ENCODE results near the gene UQCC2. TPM values are rescaled to one million over a fixed set of nuclear protein-coding genes. Genes with fewer than 3 reads are reported as not detected.

Gene UQCC2
- total and polyA plus RNA-seq, 2 of the 4 experiments (the other 2 are of a cell fraction) = 13.8 to 34.5 TPM

GRCh38 chr6:33699739-33700138 lies 11.8 kb downstream of the UQCC2 start (continued):
- TF ChIP-seq CTCF (conservative IDR thresholded peaks at IDR 0.05; ENCODE audit: low read depth, low read length) (no peak), NFE2L2 (IDR thresholded peaks at IDR 0.05; ENCODE audit: low read depth, low read length) (no peak), POLR2A (IDR thresholded peaks at IDR 0.05; ENCODE audit: low read depth, low read length) (no peak), CEBPB (IDR thresholded peaks at IDR 0.05; ENCODE audit: low read depth, low read length) (no peak), MAZ (IDR thresholded peaks at IDR 0.05; ENCODE audit: borderline replicate concordance, low read depth, low read length) (no peak), RAD21 (IDR thresholded peaks at IDR 0.05; ENCODE audit: low read length) (no peak)

DNA sequence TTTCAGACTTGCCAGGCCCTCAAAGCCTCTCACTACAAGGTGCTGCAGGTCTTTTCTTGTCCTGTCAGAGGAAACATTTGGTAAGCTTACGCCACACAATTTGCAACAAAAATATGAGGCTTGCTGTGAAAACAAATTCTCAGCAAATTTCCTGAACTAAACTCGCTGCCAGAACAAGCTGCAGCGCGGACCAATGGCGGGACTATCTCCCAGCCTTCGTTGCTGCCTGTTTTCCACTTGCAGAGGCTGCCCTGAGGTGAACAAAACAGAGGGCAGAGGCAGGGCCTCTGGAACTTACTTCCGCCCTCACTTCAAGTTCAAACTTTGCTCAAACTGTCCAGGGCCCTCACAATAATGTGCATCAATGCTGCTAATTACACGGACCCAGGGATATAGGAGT lies 12.4 kb downstream of the UQCC2 start:
- no peak overlapping the region for H4K5ac ChIP-seq (ENCODE audit: low read depth, low read length)
- H3K9ac ChIP-seq (ENCODE audit: low read depth, low read length) = no peak overlapping the region
- no TSS peak for BruUV-seq (replicated peaks)
- ChIA-PET CTCF (no interaction called here), POLR2A (ENCODE audit: unreplicated experiment) (no interaction called here)
- H2BK20ac ChIP-seq (ENCODE audit: low read depth, low read length) = no peak overlapping the region
- dilution Hi-C loops (cut with HindIII; ENCODE audit: low sequenced_read_pairs, unreplicated experiment) (no loop called here), intact Hi-C loops (cut with micrococcal nuclease) (no loop called here), in situ Hi-C loops (cut with MboI; ENCODE audit: low sequenced_read_pairs) (no loop called here)
- H3K4me3 ChIP-seq (ENCODE audit: insufficient read depth, low read depth, low read length) = no peak overlapping the region
- H2BK15ac ChIP-seq (ENCODE audit: low read depth, low read length) = no peak overlapping the region
- H2AFZ ChIP-seq (replicated peaks; ENCODE audit: low read length, poor library complexity) = no peak overlapping the region
- H3K23ac ChIP-seq (ENCODE audit: low read depth, low read length) = no peak overlapping the region
- no peak overlapping the region for H3K4ac ChIP-seq (ENCODE audit: low read depth, low read length)
- H3K27me3 ChIP-seq (ENCODE audit: control insufficient read depth, insufficient read depth, low read length) = no peaks in the 10 kb centered on the region
- no peaks in the 10 kb centered on the region for H3K9me3 ChIP-seq (ENCODE audit: control insufficient read depth, insufficient read depth, low read length)
- ATAC-seq (ENCODE audit: low read depth) (no peak), DNase-seq (no peak)
- H2BK120ac ChIP-seq (ENCODE audit: low read depth, low read length) = no peak overlapping the region
- no peak overlapping the region for H4K91ac ChIP-seq (ENCODE audit: insufficient read depth, low read depth, low read length)
- H4K8ac ChIP-seq (ENCODE audit: low read depth in 2 of 2, low read length in 2 of 2) = no peak overlapping the region
- no peak overlapping the region for H3K14ac ChIP-seq (replicated peaks; ENCODE audit: low read depth, low read length)
- WGBS, 2 experiments (ENCODE audit: extremely low coverage in 2 of 2, insufficient read length in 1 of 2) = 99% methylated on average over 6 of the region's 8 CpGs; no CpG with 5 or more reads in 1 of the 2 experiments
- no peak overlapping the region for H2AK9ac ChIP-seq (replicated peaks; ENCODE audit: low read depth, low read length, poor library complexity)
- H4K20me1 ChIP-seq (ENCODE audit: insufficient read depth, low read length) = peaks cover 8% of the 10 kb centered on the region; the same call in 1 of the 2 replicates
- H3K4me1 ChIP-seq (ENCODE audit: control insufficient read depth, insufficient read depth, low read length) = peaks cover 18% of the 10 kb centered on the region
- H2BK5ac ChIP-seq (ENCODE audit: low read depth, low read length, poor library complexity, severe bottlenecking) = no peak overlapping the region
- peaks cover 16% of the 10 kb centered on the region for H3K9me1 ChIP-seq (ENCODE audit: insufficient read depth, low read length)
- H3K4me2 ChIP-seq (ENCODE audit: low read depth, low read length) = no peak overlapping the region
- no peak overlapping the region for H3K18ac ChIP-seq (ENCODE audit: low read depth, low read length)
- no peak overlapping the region for H2AK5ac ChIP-seq (ENCODE audit: low read depth, low read length)
- no peak for TF ChIP-seq CHD1 (IDR thresholded peaks at IDR 0.05; ENCODE audit: low read depth, low read length)
- no peak for TF ChIP-seq POLR2A (IDR thresholded peaks at IDR 0.05; ENCODE audit: low read depth, low read length)
- TF ChIP-seq NFE2L2 (IDR thresholded peaks at IDR 0.05; ENCODE audit: low read depth, low read length) = no peak
- TF ChIP-seq MXI1 (IDR thresholded peaks at IDR 0.05; ENCODE audit: borderline replicate concordance, low read depth, low read length) = no peak
- TF ChIP-seq, protein P1, sequence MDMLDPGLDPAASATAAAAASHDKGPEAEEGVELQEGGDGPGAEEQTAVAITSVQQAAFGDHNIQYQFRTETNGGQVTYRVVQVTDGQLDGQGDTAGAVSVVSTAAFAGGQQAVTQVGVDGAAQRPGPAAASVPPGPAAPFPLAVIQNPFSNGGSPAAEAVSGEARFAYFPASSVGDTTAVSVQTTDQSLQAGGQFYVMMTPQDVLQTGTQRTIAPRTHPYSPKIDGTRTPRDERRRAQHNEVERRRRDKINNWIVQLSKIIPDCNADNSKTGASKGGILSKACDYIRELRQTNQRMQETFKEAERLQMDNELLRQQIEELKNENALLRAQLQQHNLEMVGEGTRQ (IDR thresholded peaks at IDR 0.05; ENCODE audit: low read depth, low read length) = no peak
- H3K27ac ChIP-seq (ENCODE audit: insufficient read depth, low read length) = no peak overlapping the region
- H3K36me3 ChIP-seq (ENCODE audit: control insufficient read depth, insufficient read depth, low read length) = peaks cover 14% of the 10 kb centered on the region
- H3K79me1 ChIP-seq (ENCODE audit: low read depth in 1 of 2, low read length in 2 of 2) = peaks cover 5 to 43% of the 10 kb centered on the region in 2 experiments; a peak in 2 of 4 replicates
- H3K56ac ChIP-seq (ENCODE audit: extremely low read depth, insufficient read depth, low read length) = no peak overlapping the region

All from IMR-90 (cell line).